K562 (cell line): ENCODE measurements around the gene SPPL2C. TPM values are rescaled to one million over a fixed set of nuclear protein-coding genes. Genes with fewer than 3 reads are reported as not detected.

ENCODE experiments used
- ATAC-seq: fragments of 200-7000 bp; cut with Tn5 transposase; 3 replicates; pipeline ENCODE4 v1.9.1; 2020; ENCODE audit warnings: moderate library complexity
- BruUV-seq: library from RNA; stranded (reverse); fragments of 400-500 nt; replicated peaks from 2 replicates; lab custom pipeline; 2021; lab: Mats Ljungman, UMichigan
- CTCF ChIA-PET: fragments of 300-600 bp; formaldehyde crosslinking; extraction: SDS; loops from one replicate; lab custom pipeline; 2021; ENCODE audit warnings: low intra/inter-chr PET ratio; lab: Yijun Ruan, JAX
- POLR2A ChIA-PET: fragments of 300-600, 350-650 bp; sonication (Branson Sonifier 250); formaldehyde crosslinking; extraction: SDS; loops from one replicate; lab custom pipeline; 2021; ENCODE audit warnings: antibody characterized with exemption, inconsistent platforms; lab: Yijun Ruan, JAX
- DNase-seq, 4 experiments: peaks; one replicate each; pipeline versions ENCODE4 v3.0.0 to v3.0.0-alpha.2; 2011 to 2018; ENCODE audit warnings: low spot score in 3 of 4, mixed read lengths in 3 of 4; ENCODE audit errors: extremely low read depth in 1 of 4
- FAIRE-seq: peaks from 2 replicates; lab custom pipeline; 2011; peaks lifted over from hg19 to GRCh38; lab: Jason Lieb, UNC
- H2AFZ ChIP-seq: 2 replicates; pipeline ENCODE4 v1.6.0; 2011; ENCODE audit warnings: low read depth, low read length, control low read depth, inconsistent platforms
- H3K27ac ChIP-seq: fragments of 200-600 bp; 3 replicates; pipeline ENCODE4 v1.8.0; 2011; ENCODE audit warnings: low read depth, mild to moderate bottlenecking, control low read depth, inconsistent platforms, low read length, moderate library complexity, mixed read lengths; ENCODE audit errors: extremely low read depth
- H3K27me3 ChIP-seq, 2 experiments: fragments of 300-600 bp in 1 of 2; 2 replicates in 1 of 2; 3 replicates in 1 of 2; pipeline versions ENCODE4 v1.6.0 to v1.8.0; 2011; ENCODE audit warnings: inconsistent platforms in 2 of 2, low read length in 2 of 2, mild to moderate bottlenecking in 1 of 2, mixed read lengths in 1 of 2, moderate library complexity in 1 of 2; ENCODE audit not compliant: control insufficient read depth in 2 of 2, insufficient read depth in 2 of 2
- H3K36me3 ChIP-seq: fragments of 300-600 bp; 3 replicates; pipeline ENCODE4 v1.8.0; 2011; ENCODE audit warnings: mild to moderate bottlenecking, low read length, inconsistent platforms; ENCODE audit not compliant: control insufficient read depth, insufficient read depth
- H3K4me1 ChIP-seq, 2 experiments: fragments of 200-600 bp in 1 of 2; replicated peaks in 1 of 2; 2 replicates in 1 of 2; 3 replicates in 1 of 2; pipeline versions ENCODE4 v1.5.1 to v1.8.0; 2011; ENCODE audit warnings: inconsistent platforms in 2 of 2, low read length in 2 of 2, mild to moderate bottlenecking in 1 of 2, mixed read lengths in 1 of 2, moderate library complexity in 1 of 2; ENCODE audit not compliant: control insufficient read depth in 2 of 2, insufficient read depth in 2 of 2
- H3K4me2 ChIP-seq: 2 replicates; pipeline ENCODE4 v1.6.1; 2011; ENCODE audit warnings: low read length, control low read depth, inconsistent platforms, mixed read lengths; ENCODE audit not compliant: insufficient read depth
- H3K4me3 ChIP-seq: fragments of 200-600 bp; sonication (generic), shearing (Covaris generic); 2 replicates; pipeline ENCODE4 v1.5.1; 2016; ENCODE audit warnings: control low read depth, inconsistent platforms
- H3K79me2 ChIP-seq: fragments of 200-600 bp; 3 replicates; pipeline ENCODE4 v1.8.0; 2011; ENCODE audit warnings: low read length, inconsistent platforms; ENCODE audit not compliant: control insufficient read depth, insufficient read depth
- H3K9ac ChIP-seq, 2 experiments: 2 replicates each; pipeline versions ENCODE4 v1.6.0 to v1.6.1; 2011; ENCODE audit warnings: low read depth in 2 of 2, low read length in 2 of 2, control low read depth in 1 of 2, inconsistent platforms in 1 of 2, mild to moderate bottlenecking in 1 of 2, mixed read lengths in 1 of 2; ENCODE audit not compliant: insufficient read depth in 1 of 2
- H3K9me1 ChIP-seq: one replicate; pipeline ENCODE4 v1.6.0; 2011; ENCODE audit warnings: inconsistent platforms, mild to moderate bottlenecking, low read length, moderate library complexity; ENCODE audit not compliant: control insufficient read depth, insufficient read depth
- H3K9me3 ChIP-seq: replicated peaks from 2 replicates; pipeline ENCODE4 v1.5.1; 2011; ENCODE audit warnings: low read depth, low read length, inconsistent platforms; ENCODE audit not compliant: control insufficient read depth, insufficient read depth
- H4K20me1 ChIP-seq: replicated peaks from 2 replicates; pipeline ENCODE4 v1.6.1; 2011; ENCODE audit warnings: low read length, inconsistent platforms, mixed read lengths; ENCODE audit not compliant: control insufficient read depth, insufficient read depth
- AFF1 ChIP-seq, 2 experiments: fragments of 450-650 bp; IDR thresholded peaks; 2 replicates each; pipeline ENCODE4 v1.6.1; 2018; ENCODE audit warnings: mild to moderate bottlenecking in 2 of 2, low read depth in 1 of 2; ENCODE audit not compliant: partially characterized antibody in 2 of 2
- BRF1 ChIP-seq: IDR thresholded peaks from 3 replicates; pipeline ENCODE4 v1.6.1; 2011; ENCODE audit warnings: borderline replicate concordance, mild to moderate bottlenecking; ENCODE audit not compliant: insufficient read length; ENCODE audit errors: extremely low read depth
- EHMT2 ChIP-seq: fragments of 450-650 bp; IDR thresholded peaks from 2 replicates; pipeline ENCODE4 v1.6.1; 2018; ENCODE audit warnings: antibody characterized with exemption
- MEIS2 ChIP-seq: fragments of 450-650 bp; IDR thresholded peaks from 2 replicates; pipeline ENCODE4 v1.6.1; 2014; ENCODE audit warnings: mild to moderate bottlenecking; ENCODE audit not compliant: partially characterized antibody
- MIER1 ChIP-seq: fragments of 450-650 bp; IDR thresholded peaks from 2 replicates; pipeline ENCODE4 v1.6.1; 2016; ENCODE audit warnings: antibody characterized with exemption, mild to moderate bottlenecking, low read depth
- PRMT5 ChIP-seq: sonication (generic); formaldehyde crosslinking; IDR thresholded peaks from 2 replicates; pipeline ENCODE4 v1.5.0; 2020; ENCODE audit warnings: missing genetic modification reagents
- TAF7 ChIP-seq: fragments of 450-650 bp; IDR thresholded peaks from 2 replicates; pipeline ENCODE4 v1.6.1; 2016; ENCODE audit warnings: missing genetic modification characterization, missing compliant biosample characterization
- TEAD1 ChIP-seq, 2 experiments: fragments of 450-650 bp in 1 of 2; sonication (generic) in 1 of 2; formaldehyde crosslinking; IDR thresholded peaks; 2 replicates each; pipeline versions ENCODE4 v1.4.0 to v1.8.0; 2020 to 2022; ENCODE audit warnings: mild to moderate bottlenecking in 2 of 2, missing genetic modification reagents in 1 of 2
- TEAD4 ChIP-seq, 2 experiments: sonication (generic) in 1 of 2; formaldehyde crosslinking in 1 of 2; IDR thresholded peaks; 2 replicates each; pipeline versions ENCODE4 v1.6.1 to v1.8.0; 2012 to 2022; ENCODE audit warnings: borderline replicate concordance in 1 of 2, inconsistent platforms in 1 of 2, low read length in 1 of 2, mild to moderate bottlenecking in 1 of 2, missing genetic modification reagents in 1 of 2
- WGBS: fragments of 100-300 bp; shearing (Covaris generic); methylation state at CpG from one replicate; pipeline ENCODE4 v1.1.6; 2016; ENCODE audit warnings: low coverage, mixed read lengths; ENCODE audit not compliant: insufficient coverage; ENCODE audit errors: missing lambda C conversion rate; 5-methylcytosine and 5-hydroxymethylcytosine counted together
- in situ Hi-C: fragments of 300-500 bp; cut with MboI; formaldehyde crosslinking; loops from 4 replicates; pipeline ENCODE4 v1.15.0; 2018; ENCODE audit warnings: inconsistent platforms, mixed read lengths
- intact Hi-C: fragments of 100-400 bp; cut with micrococcal nuclease; formaldehyde crosslinking; loops from 2 replicates; pipeline ENCODE4 v1.14.2; 2022
- polyA plus RNA-seq, 8 experiments: library from polyadenylated mRNA; depleted of rRNA in 4 of 8; stranded (reverse) in 5 of 8; unstranded in 3 of 8; fragments of >200 nt; fragmentation: Nextera tagmentation in 2 of 8; fragmentation: Illumina TruSeq in 1 of 8; extraction: Ambion mirVana in 2 of 8; extraction: Trizol in 1 of 8; gene quantifications; 2 replicates each; pipeline versions ENCODE4 v1.2.1 to v1.2.3, GENCODE V29; 2011 to 2014; ENCODE audit warnings: inconsistent platforms in 1 of 8, missing spikeins in 1 of 8
- total RNA-seq, 7 experiments: library from RNA; depleted of rRNA in 6 of 7; stranded (reverse); fragments of >200 nt in 6 of 7; fragmentation: Illumina TruSeq in 2 of 7; extraction: Trizol in 2 of 7; gene quantifications; 2 replicates each; pipeline versions ENCODE4 v1.2.1 to v1.2.3, GENCODE V29; 2011 to 2021; ENCODE audit warnings: low replicate concordance in 1 of 7
- TF ChIP-seq, protein P1 (sequence below): fragments of 250-450 bp; sonication (Bioruptor Pico); IDR thresholded peaks from 2 replicates; pipeline ENCODE4 v1.4.0; 2020

The SPPL2C gene
- total and polyA plus RNA-seq, 9 of the 15 experiments (the other 6 are each of a cell fraction or from before 2014, with no cell fraction given) = not detected

DNA sequence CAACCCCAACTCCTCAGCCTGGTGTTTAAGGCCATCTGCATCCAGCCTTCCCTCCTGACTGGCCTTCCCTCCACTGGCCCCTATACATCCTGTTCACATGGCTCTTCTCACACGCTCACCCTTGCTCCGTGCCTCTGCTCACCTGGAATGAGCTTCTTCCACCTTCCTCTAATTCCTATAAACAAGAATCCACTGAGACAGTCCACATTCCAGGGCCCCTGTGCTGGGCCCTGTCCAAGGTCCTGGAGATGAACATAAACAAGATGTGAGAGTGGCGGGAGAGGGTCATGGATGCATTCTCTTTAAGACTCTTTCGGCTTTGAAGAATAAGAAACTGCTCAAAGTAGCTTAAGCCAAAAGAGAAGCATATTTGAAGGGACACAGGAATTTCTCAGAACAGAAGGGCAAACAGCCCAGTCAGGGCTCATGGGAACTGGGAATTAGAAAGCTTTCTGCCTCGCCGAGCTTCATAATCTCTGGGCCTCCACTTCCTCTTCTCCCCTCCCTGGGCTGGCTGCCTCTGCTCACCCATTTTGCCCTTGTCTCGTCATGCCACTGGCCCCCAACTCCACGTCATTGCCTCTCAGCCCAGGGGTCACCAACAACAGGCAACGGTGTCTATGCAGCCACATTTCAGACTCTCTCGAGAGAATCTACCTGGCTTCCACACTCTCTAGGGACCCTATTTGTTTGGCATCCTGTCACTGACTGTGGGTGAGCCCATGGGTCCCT, 13.5 kb downstream of the SPPL2C start:
- POLR2A ChIA-PET = interaction anchor here (0.5 kb wide), 1 partner anchor 217 kb away, joined by 3 read pairs; no protein-coding TSS in a partner anchor
- Histone ChIP-seq H3K4me1 (peaks cover 0 to 5% of the 10 kb centered on the region in 2 experiments; a peak in 1 of 5 replicates), H3K4me3 (no peak overlapping the region), H3K79me2 (no peaks in the 10 kb centered on the region), H3K9me1 (no peaks in the 10 kb centered on the region), H4K20me1 (no peaks in the 10 kb centered on the region), H3K27me3 (peaks cover 8 to 21% of the 10 kb centered on the region in 2 experiments; a peak in 3 of 5 replicates), H3K9ac (no peak overlapping the region), H3K36me3 (no peaks in the 10 kb centered on the region), H2AFZ (no peak overlapping the region), H3K9me3 (no peaks in the 10 kb centered on the region), H3K4me2 (no peak overlapping the region), H3K27ac (no peak overlapping the region)
- in situ Hi-C loops (no loop called here), intact Hi-C loops (loop anchor here (10.0 kb wide), 1 partner anchor 463 kb away; no protein-coding TSS in a partner anchor)
- ATAC-seq (peak; percentile 57; the same call in 2 of the 3 replicates), FAIRE-seq (peak; percentile 73), DNase-seq (peak in 3 of 4 experiments; percentile 40 to 55 (median 44))
- WGBS = under 1% methylated on average over 8 of the region's 10 CpGs
- CTCF ChIA-PET = no interaction called here
- no TSS peak for BruUV-seq
- TF ChIP-seq PRMT5 (CRISPR knock-in tag) (peak; percentile 80; the same call in 1 of the 2 replicates), MEIS2 (no peak), MIER1 (peak; percentile 94), BRF1 (no peak), EHMT2 (peak; percentile 97), TEAD4 (IDR thresholded peaks at IDR 0.05; ENCODE audit: low read length) (peak; percentile 72), TEAD4 (CRISPR knock-in tag; IDR thresholded peaks at IDR 0.05; ENCODE audit: borderline replicate concordance) (0 out of 2 replicates have a peak, but pooled peaks have one; percentile 34), AFF1 (IDR thresholded peaks at IDR 0.05; ENCODE audit: low read depth in 1 of 2, partially characterized antibody in 2 of 2) (peak in 1 of 2 experiments; percentile 84), TEAD1 (CRISPR knock-in tag; IDR thresholded peaks at IDR 0.05) (peak; percentile 78 to 93; a peak in 3 of 4 replicates), TAF7 (tag) (no peak)
- TF ChIP-seq, protein P1, sequence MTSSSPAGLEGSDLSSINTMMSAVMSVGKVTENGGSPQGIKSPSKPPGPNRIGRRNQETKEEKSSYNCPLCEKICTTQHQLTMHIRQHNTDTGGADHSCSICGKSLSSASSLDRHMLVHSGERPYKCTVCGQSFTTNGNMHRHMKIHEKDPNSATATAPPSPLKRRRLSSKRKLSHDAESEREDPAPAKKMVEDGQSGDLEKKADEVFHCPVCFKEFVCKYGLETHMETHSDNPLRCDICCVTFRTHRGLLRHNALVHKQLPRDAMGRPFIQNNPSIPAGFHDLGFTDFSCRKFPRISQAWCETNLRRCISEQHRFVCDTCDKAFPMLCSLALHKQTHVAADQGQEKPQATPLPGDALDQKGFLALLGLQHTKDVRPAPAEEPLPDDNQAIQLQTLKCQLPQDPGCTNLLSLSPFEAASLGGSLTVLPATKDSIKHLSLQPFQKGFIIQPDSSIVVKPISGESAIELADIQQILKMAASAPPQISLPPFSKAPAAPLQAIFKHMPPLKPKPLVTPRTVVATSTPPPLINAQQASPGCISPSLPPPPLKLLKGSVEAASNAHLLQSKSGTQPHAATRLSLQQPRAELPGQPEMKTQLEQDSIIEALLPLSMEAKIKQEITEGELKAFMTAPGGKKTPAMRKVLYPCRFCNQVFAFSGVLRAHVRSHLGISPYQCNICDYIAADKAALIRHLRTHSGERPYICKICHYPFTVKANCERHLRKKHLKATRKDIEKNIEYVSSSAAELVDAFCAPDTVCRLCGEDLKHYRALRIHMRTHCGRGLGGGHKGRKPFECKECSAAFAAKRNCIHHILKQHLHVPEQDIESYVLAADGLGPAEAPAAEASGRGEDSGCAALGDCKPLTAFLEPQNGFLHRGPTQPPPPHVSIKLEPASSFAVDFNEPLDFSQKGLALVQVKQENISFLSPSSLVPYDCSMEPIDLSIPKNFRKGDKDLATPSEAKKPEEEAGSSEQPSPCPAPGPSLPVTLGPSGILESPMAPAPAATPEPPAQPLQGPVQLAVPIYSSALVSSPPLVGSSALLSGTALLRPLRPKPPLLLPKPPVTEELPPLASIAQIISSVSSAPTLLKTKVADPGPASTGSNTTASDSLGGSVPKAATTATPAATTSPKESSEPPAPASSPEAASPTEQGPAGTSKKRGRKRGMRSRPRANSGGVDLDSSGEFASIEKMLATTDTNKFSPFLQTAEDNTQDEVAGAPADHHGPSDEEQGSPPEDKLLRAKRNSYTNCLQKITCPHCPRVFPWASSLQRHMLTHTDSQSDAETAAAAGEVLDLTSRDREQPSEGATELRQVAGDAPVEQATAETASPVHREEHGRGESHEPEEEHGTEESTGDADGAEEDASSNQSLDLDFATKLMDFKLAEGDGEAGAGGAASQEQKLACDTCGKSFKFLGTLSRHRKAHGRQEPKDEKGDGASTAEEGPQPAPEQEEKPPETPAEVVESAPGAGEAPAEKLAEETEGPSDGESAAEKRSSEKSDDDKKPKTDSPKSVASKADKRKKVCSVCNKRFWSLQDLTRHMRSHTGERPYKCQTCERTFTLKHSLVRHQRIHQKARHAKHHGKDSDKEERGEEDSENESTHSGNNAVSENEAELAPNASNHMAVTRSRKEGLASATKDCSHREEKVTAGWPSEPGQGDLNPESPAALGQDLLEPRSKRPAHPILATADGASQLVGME = no peak
